Right atrium auricular region (tissue), 2 donors: ENCODE measurements around the gene CFAP299. TPM values are rescaled to one million over a fixed set of nuclear protein-coding genes. Genes with fewer than 3 reads are reported as not detected.

Source experiments
- DNase-seq: peaks from one replicate; pipeline ENCODE4 v3.0.0-alpha.2; 2019; ENCODE audit warnings: low spot score
- H3K27ac ChIP-seq, 2 donors: fragments of 200-600 bp; sonication (generic); 1 replicate in 1 of 2; 2 replicates in 1 of 2; pipeline ENCODE4 v1.5.1; 2016 to 2019
- H3K27me3 ChIP-seq, 2 donors: fragments of 200-600 bp; sonication (generic); one replicate each; pipeline versions ENCODE4 v1.5.1 to v1.6.0; 2017 to 2019
- H3K36me3 ChIP-seq: fragments of 200-600 bp; sonication (generic); one replicate; pipeline ENCODE4 v1.5.1; 2016
- H3K4me1 ChIP-seq, 2 donors: fragments of 200-600 bp; sonication (generic); one replicate each; pipeline versions ENCODE4 v1.5.1 to v1.6.0; 2017 to 2019
- H3K4me3 ChIP-seq, 2 donors: fragments of 200-600 bp; sonication (generic); 1 replicate in 1 of 2; 2 replicates in 1 of 2; pipeline ENCODE4 v1.5.1; 2017 to 2019; ENCODE audit warnings: mild to moderate bottlenecking in 1 of 2, moderate library complexity in 1 of 2
- H3K9me3 ChIP-seq, 2 donors: fragments of 200-600 bp; sonication (generic); one replicate each; pipeline ENCODE4 v1.5.1; 2019
- CTCF ChIP-seq, 2 donors: fragments of 200-600 bp; sonication (generic); IDR thresholded peaks; one replicate each; pipeline ENCODE4 v1.5.1; 2019; ENCODE audit warnings: antibody characterized with exemption in 2 of 2
- total RNA-seq, 2 donors: library from RNA; depleted of rRNA; stranded (reverse); fragments of >200 nt; gene quantifications; one replicate each; pipeline ENCODE4 v1.1.0, GENCODE V29; 2016

Gene CFAP299
- total RNA-seq, 2 donors from 2014 or later = not detected

- no peaks in the 10 kb centered on the region for H3K27me3 ChIP-seq
- no peak overlapping the region for H3K27ac ChIP-seq
- no peak overlapping the region for H3K4me3 ChIP-seq
- H3K4me1 ChIP-seq = no peaks in the 10 kb centered on the region
- no peaks in the 10 kb centered on the region for H3K36me3 ChIP-seq
- no peak for DNase-seq
- no peak for TF ChIP-seq CTCF (IDR thresholded peaks at IDR 0.05)
- no peaks in the 10 kb centered on the region for H3K9me3 ChIP-seq
Observed at GRCh38 chr4:80918004-80918403, 582.5 kb downstream of the CFAP299 start.

DNA sequence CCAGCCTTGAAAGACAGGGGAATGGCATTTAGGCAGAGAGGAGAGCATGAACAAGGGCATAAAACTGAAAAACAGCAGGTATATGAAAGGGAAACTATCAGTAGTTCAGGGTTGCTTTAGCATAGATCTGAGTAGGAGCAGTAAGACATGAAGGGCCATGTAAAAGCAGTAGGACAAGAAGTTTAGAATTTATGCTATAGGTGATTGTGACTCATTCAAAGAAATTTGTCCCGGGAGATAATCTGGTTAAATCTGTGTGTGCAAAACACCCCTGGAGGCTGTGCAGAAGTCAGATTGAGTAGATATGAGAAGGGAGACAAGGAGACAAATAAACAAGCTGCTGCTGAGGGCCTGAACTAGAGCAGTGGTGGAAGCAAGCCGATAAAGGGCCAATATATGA lies 585.9 kb downstream of the CFAP299 start:
- Histone ChIP-seq H3K27ac (no peak overlapping the region), H3K27me3 (no peaks in the 10 kb centered on the region), H3K9me3 (no peaks in the 10 kb centered on the region), H3K36me3 (no peaks in the 10 kb centered on the region), H3K4me3 (no peak overlapping the region), H3K4me1 (no peaks in the 10 kb centered on the region)
- no peak for TF ChIP-seq CTCF (IDR thresholded peaks at IDR 0.05)
- no peak for DNase-seq

- no peak for DNase-seq
- no peak overlapping the region for H3K27ac ChIP-seq
- no peaks in the 10 kb centered on the region for H3K4me1 ChIP-seq
- H3K4me3 ChIP-seq = no peak overlapping the region
- H3K9me3 ChIP-seq = no peaks in the 10 kb centered on the region
- H3K27me3 ChIP-seq = no peaks in the 10 kb centered on the region
- H3K36me3 ChIP-seq = no peaks in the 10 kb centered on the region
- no peak for TF ChIP-seq CTCF (IDR thresholded peaks at IDR 0.05)
Observed at GRCh38 chr4:80922941-80923340, 587.4 kb downstream of the CFAP299 start.

DNA sequence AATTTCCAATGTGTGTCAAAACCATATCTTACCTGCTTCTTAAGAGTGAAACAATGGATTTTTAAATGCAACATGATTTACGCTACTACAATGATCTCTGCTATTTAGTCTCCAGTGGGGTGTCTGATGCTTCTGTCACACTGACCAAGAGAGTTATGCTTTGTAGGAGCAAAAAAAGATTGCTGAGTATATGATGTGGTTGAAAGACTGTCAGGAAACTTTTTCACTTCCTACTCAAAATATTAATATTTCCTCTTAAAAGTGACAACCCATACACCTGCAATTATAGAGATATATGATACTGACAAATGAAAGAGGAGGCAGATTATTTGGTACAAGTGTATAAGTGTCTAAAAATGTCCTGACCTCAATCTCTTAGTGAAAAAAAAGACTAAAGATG lies 589.8 kb downstream of the CFAP299 start:
- no peak for TF ChIP-seq CTCF (IDR thresholded peaks at IDR 0.05)

GRCh38 chr4:80926446-80926845 lies 590.9 kb downstream of the CFAP299 start:
- no peak for TF ChIP-seq CTCF (IDR thresholded peaks at IDR 0.05)
- no peaks in the 10 kb centered on the region for H3K36me3 ChIP-seq
- no peaks in the 10 kb centered on the region for H3K27me3 ChIP-seq

More for the DNA sequence above, 589.8 kb downstream of the CFAP299 start:
- Histone ChIP-seq H3K4me3 (no peak overlapping the region), H3K4me1 (no peaks in the 10 kb centered on the region), H3K27me3 (no peaks in the 10 kb centered on the region), H3K36me3 (no peaks in the 10 kb centered on the region), H3K9me3 (no peaks in the 10 kb centered on the region), H3K27ac (no peak overlapping the region)
- DNase-seq = no peak

GRCh38 chr4:80926891-80927290 lies 591.4 kb downstream of the CFAP299 start:
- Histone ChIP-seq H3K36me3 (no peaks in the 10 kb centered on the region), H3K9me3 (no peaks in the 10 kb centered on the region), H3K27ac (no peak overlapping the region), H3K4me1 (no peaks in the 10 kb centered on the region), H3K27me3 (no peaks in the 10 kb centered on the region), H3K4me3 (no peak overlapping the region)
- no peak for TF ChIP-seq CTCF (IDR thresholded peaks at IDR 0.05)
- DNase-seq = no peak

More at GRCh38 chr4:80926446-80926845, 590.9 kb downstream of the CFAP299 start:
- H3K27ac ChIP-seq = no peak overlapping the region
- no peak for DNase-seq
- no peak overlapping the region for H3K4me3 ChIP-seq
- no peaks in the 10 kb centered on the region for H3K9me3 ChIP-seq
- no peaks in the 10 kb centered on the region for H3K4me1 ChIP-seq
